SH-SY5Y (cell line): ENCODE data around the gene RNF133.

Source experiments
- GATA2 ChIP-seq: IDR thresholded peaks from 2 replicates; pipeline ENCODE4 v1.6.1; 2011; ENCODE audit warnings: mild to moderate bottlenecking, low read depth, low read length
- GATA3 ChIP-seq: IDR thresholded peaks from 2 replicates; pipeline ENCODE4 v1.6.1; 2011; ENCODE audit warnings: low read depth, mild to moderate bottlenecking, low read length, moderate library complexity

The RNF133 gene

GRCh38 chr7:122709930-122710646 is 11.2 kb upstream of the RNF133 start:
- TF ChIP-seq GATA2 (no peak), GATA3 (no peak)

- TF ChIP-seq GATA2 (no peak), GATA3 (no peak)
Measured at GRCh38 chr7:122706836-122707235, 7.9 kb upstream of the RNF133 start.

- TF ChIP-seq GATA3 (no peak), GATA2 (no peak)
Measured at GRCh38 chr7:122702872-122703510, 4.1 kb upstream of the RNF133 start, which contains the start of gene RNF148. TSS of gene RNF148 (minus strand) at chr7:122702922. CDS start at chr7:122702750, 172 bp downstream.

GRCh38 chr7:122695816-122696215 is 3.1 kb downstream of the RNF133 start:
- TF ChIP-seq GATA2, result no peak
- TF ChIP-seq GATA3, result no peak

- TF ChIP-seq GATA3 (no peak), GATA2 (no peak)
Measured at GRCh38 chr7:122694697-122695096, 4.2 kb downstream of the RNF133 start.

- TF ChIP-seq GATA3 (no peak), GATA2 (no peak)
Measured at GRCh38 chr7:122692769-122693309, 6.1 kb downstream of the RNF133 start.

GRCh38 chr7:122691569-122692235 is 7.2 kb downstream of the RNF133 start:
- TF ChIP-seq GATA3 (no peak), GATA2 (no peak)

GRCh38 chr7:122689346-122690109 is 9.4 kb downstream of the RNF133 start:
- TF ChIP-seq GATA2 (no peak), GATA3 (no peak)

- TF ChIP-seq GATA3 (no peak), GATA2 (no peak)
Measured at GRCh38 chr7:122688400-122688998, 10.4 kb downstream of the RNF133 start.

- TF ChIP-seq GATA2 (no peak), GATA3 (no peak)
Measured at GRCh38 chr7:122686360-122686878, 12.5 kb downstream of the RNF133 start.

GRCh38 chr7:122684504-122684903 is 14.4 kb downstream of the RNF133 start:
- TF ChIP-seq GATA3 (no peak), GATA2 (no peak)

- TF ChIP-seq GATA2 (no peak), GATA3 (no peak)
Measured at GRCh38 chr7:122682815-122683550, 15.9 kb downstream of the RNF133 start.
